ENCODE results near the gene NUP205. TPM values are rescaled to one million over a fixed set of nuclear protein-coding genes. Genes with fewer than 3 reads are reported as not detected.

NUP205 gene
- total and polyA plus RNA-seq, 4 donors, result 39.7 to 51.5 (median 44.8) TPM

DNA sequence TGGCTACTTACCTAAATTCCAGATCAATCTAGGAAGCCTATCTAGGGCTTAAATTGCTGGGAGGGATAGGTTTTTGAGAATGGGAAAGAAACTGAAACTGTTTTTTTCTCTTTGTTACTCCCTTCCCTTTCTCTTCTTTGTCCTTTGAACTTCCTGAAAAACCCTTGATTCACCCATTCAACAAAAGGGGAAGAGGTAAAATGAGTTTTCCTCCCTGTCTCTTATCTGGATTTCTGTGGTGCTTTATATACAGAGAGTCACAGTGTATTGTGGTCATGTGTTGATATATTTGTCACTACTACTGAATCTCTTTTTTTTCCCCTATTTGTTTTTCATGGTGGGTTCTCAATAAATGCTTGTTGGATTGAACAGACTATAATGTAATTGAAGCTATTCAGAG is 19.8 kb upstream of the NUP205 start:
- DNase-seq (ENCODE audit: low read depth in 4 of 6, low spot score in 6 of 6), result peak in 1 of 6 donors; percentile 6
- H3K4me1 ChIP-seq (ENCODE audit: control insufficient read depth, insufficient read depth, low read length), result no peaks in the 10 kb centered on the region
- no peaks in the 10 kb centered on the region for H3K9me3 ChIP-seq (ENCODE audit: control insufficient read depth, insufficient read depth, low read length)
- H3K27ac ChIP-seq (ENCODE audit: low read depth, low read length), result no peak overlapping the region
- H3K27me3 ChIP-seq (ENCODE audit: control insufficient read depth, insufficient read depth, low read length), result no peaks in the 10 kb centered on the region
- no peak overlapping the region for H3K4me3 ChIP-seq (ENCODE audit: low read depth, low read length)
- no peaks in the 10 kb centered on the region for H3K36me3 ChIP-seq (ENCODE audit: control insufficient read depth, insufficient read depth, low read length)

DNA sequence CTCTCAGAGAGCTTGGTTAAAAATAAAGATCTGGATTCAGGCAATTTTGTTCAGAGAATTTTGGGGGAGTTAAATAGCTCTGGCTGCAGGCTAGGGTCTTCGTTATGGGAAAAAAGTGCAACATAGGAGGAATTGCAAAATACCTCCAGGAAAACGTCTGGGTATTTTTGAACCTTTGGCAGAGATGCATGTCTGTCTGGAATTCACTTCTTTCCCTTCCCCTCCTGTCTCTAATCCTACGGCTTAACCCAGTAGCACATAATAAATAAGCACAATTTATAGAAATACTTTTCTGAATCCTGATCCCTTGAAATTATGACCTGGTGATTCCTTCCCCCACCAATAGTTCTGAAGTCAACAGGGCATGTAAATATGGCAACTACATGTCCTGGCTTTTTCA is 19.3 kb upstream of the NUP205 start:
- H3K27ac ChIP-seq (ENCODE audit: low read depth, low read length), result no peak overlapping the region
- H3K36me3 ChIP-seq (ENCODE audit: control insufficient read depth, insufficient read depth, low read length), result no peaks in the 10 kb centered on the region
- no peak overlapping the region for H3K4me3 ChIP-seq (ENCODE audit: low read depth, low read length)
- H3K27me3 ChIP-seq (ENCODE audit: control insufficient read depth, insufficient read depth, low read length), result no peaks in the 10 kb centered on the region
- WGBS (ENCODE audit: insufficient coverage), result 24% methylated on average over 3 of the region's 3 CpGs
- no peak for DNase-seq (ENCODE audit: low read depth in 4 of 6, low spot score in 6 of 6)
- H3K9me3 ChIP-seq (ENCODE audit: control insufficient read depth, insufficient read depth, low read length), result no peaks in the 10 kb centered on the region
- H3K4me1 ChIP-seq (ENCODE audit: control insufficient read depth, insufficient read depth, low read length), result no peaks in the 10 kb centered on the region

DNA sequence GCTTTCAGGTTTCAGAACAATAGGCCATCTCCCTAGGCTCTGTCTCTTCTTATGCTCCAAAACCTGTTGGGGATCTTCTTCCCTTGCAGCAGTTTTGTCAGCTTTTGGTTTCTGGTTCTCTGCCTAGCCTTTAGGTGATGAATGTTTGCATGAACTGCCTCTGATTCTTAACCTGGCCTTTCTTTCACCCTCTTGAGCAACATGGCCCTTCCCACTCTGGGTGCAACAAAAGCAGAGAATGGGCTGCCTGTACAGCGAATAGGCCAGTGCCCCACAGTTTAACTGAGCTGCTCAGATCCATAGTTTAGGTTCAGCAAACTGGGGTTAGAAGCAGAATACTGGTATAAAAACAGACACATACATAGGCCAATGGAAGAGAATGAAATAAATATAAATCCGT is 18.1 kb upstream of the NUP205 start:
- DNase-seq (ENCODE audit: low read depth in 4 of 6, low spot score in 6 of 6), result no peak
- Histone ChIP-seq H3K27me3 (ENCODE audit: control insufficient read depth, insufficient read depth, low read length) (no peaks in the 10 kb centered on the region), H3K9me3 (ENCODE audit: control insufficient read depth, insufficient read depth, low read length) (no peaks in the 10 kb centered on the region), H3K4me3 (ENCODE audit: low read depth, low read length) (no peak overlapping the region), H3K27ac (ENCODE audit: low read depth, low read length) (no peak overlapping the region), H3K36me3 (ENCODE audit: control insufficient read depth, insufficient read depth, low read length) (no peaks in the 10 kb centered on the region), H3K4me1 (ENCODE audit: control insufficient read depth, insufficient read depth, low read length) (no peaks in the 10 kb centered on the region)
- no CpG with 5 or more reads among the region's 2 CpGs for WGBS (ENCODE audit: insufficient coverage)

DNA sequence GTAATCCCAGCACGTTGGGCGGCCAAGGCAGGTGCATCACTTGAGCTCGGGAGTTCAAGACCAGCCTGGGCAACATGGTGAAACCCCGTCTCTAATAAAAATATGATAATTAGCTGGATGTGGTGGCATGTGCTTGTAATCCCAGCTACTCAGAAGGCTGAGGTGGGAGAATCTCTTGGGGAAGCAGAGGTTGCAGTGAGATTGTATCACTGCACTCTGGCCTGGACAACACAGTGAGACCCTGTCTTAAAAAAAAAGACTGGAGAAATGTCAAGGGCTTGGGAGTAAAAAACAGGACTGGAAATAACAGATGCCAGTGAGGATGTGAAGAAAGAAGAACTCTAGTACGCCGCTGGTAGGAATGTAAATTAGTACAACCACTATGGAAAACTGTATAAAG is 16.7 kb upstream of the NUP205 start:
- Histone ChIP-seq H3K4me3 (ENCODE audit: low read depth, low read length) (no peak overlapping the region), H3K36me3 (ENCODE audit: control insufficient read depth, insufficient read depth, low read length) (no peaks in the 10 kb centered on the region), H3K4me1 (ENCODE audit: control insufficient read depth, insufficient read depth, low read length) (no peaks in the 10 kb centered on the region), H3K27me3 (ENCODE audit: control insufficient read depth, insufficient read depth, low read length) (no peaks in the 10 kb centered on the region), H3K27ac (ENCODE audit: low read depth, low read length) (no peak overlapping the region), H3K9me3 (ENCODE audit: control insufficient read depth, insufficient read depth, low read length) (no peaks in the 10 kb centered on the region)
- 100% methylated on average over 6 of the region's 6 CpGs for WGBS (ENCODE audit: insufficient coverage)
- no peak for DNase-seq (ENCODE audit: low read depth in 4 of 6, low spot score in 6 of 6)

DNA sequence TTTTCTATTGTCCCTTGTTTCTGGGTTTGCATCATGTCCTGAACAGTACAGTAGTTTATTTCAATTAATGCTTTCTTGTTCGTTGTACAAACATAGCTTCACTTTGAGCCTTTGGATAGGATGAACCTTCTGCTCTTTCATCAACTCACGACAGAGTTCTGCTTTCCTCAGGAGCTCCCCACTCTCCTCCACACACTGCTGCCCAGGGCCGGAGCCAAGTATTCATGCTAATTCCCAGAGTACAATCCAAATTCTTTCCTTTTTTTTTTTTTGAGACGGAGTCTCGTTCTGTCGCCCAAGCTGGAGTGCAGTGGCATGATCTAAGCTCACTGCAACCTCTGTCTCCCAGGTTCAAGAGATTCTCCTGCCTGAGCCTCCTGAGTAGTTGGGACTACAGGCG is 7.5 kb upstream of the NUP205 start:
- no peaks in the 10 kb centered on the region for H3K36me3 ChIP-seq (ENCODE audit: control insufficient read depth, insufficient read depth, low read length)
- H3K27me3 ChIP-seq (ENCODE audit: control insufficient read depth, insufficient read depth, low read length), result no peaks in the 10 kb centered on the region
- no peaks in the 10 kb centered on the region for H3K9me3 ChIP-seq (ENCODE audit: control insufficient read depth, insufficient read depth, low read length)
- 55% methylated on average over 3 of the region's 7 CpGs for WGBS (ENCODE audit: insufficient coverage)
- no peaks in the 10 kb centered on the region for H3K4me1 ChIP-seq (ENCODE audit: control insufficient read depth, insufficient read depth, low read length)
- no peak overlapping the region for H3K27ac ChIP-seq (ENCODE audit: low read depth, low read length)
- no peak overlapping the region for H3K4me3 ChIP-seq (ENCODE audit: low read depth, low read length)
- no peak for DNase-seq (ENCODE audit: low read depth in 4 of 6, low spot score in 6 of 6)

DNA sequence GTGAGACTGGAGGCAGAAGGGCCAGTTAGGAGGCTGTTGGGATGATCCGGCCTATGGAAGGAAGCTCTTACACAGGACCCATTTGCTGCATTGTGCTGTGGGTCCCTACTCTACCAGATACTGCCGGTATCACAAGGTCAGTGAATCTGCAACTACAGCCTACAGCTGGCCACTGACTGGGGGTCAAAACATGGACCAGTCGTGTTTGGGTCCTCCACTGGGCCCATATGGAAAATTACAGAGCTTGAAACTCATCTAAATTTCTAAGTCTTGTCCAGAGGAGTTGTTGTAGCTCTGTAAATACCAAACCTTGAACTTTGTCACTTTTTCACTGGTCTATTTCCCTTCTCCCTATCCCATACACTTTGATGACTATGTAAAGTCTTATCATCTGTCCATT is 5.6 kb upstream of the NUP205 start:
- 100% methylated on average over 1 of the region's 3 CpGs for WGBS (ENCODE audit: insufficient coverage)
- Histone ChIP-seq H3K27me3 (ENCODE audit: control insufficient read depth, insufficient read depth, low read length) (no peaks in the 10 kb centered on the region), H3K9me3 (ENCODE audit: control insufficient read depth, insufficient read depth, low read length) (no peaks in the 10 kb centered on the region), H3K36me3 (ENCODE audit: control insufficient read depth, insufficient read depth, low read length) (no peaks in the 10 kb centered on the region), H3K27ac (ENCODE audit: low read depth, low read length) (no peak overlapping the region), H3K4me3 (ENCODE audit: low read depth, low read length) (no peak overlapping the region), H3K4me1 (ENCODE audit: control insufficient read depth, insufficient read depth, low read length) (no peaks in the 10 kb centered on the region)
- DNase-seq (ENCODE audit: low read depth in 4 of 6, low spot score in 6 of 6), result no peak

DNA sequence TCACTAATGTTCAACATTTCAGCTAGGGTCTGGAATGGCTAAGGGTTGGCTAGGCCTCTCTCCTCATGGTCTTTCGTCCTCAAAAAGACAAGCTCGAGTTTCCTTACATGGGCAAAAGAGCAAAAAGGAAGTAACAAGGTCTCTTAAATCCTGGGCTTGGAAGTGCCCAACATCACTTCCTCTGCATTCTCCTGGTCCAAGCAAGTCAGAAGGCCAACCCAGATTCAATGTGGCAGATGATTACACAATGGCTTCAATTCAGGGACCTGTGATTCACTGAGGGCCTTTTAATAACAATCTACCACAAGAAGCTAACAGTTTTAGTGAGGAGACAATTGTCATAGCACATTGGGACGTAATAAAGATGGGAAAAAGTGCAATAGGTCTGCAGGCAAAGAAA is 4.4 kb upstream of the NUP205 start:
- Histone ChIP-seq H3K4me3 (ENCODE audit: low read depth, low read length) (no peak overlapping the region), H3K27ac (ENCODE audit: low read depth, low read length) (no peak overlapping the region), H3K9me3 (ENCODE audit: control insufficient read depth, insufficient read depth, low read length) (no peaks in the 10 kb centered on the region), H3K27me3 (ENCODE audit: control insufficient read depth, insufficient read depth, low read length) (no peaks in the 10 kb centered on the region), H3K4me1 (ENCODE audit: control insufficient read depth, insufficient read depth, low read length) (peaks cover 3% of the 10 kb centered on the region), H3K36me3 (ENCODE audit: control insufficient read depth, insufficient read depth, low read length) (no peaks in the 10 kb centered on the region)
- DNase-seq (ENCODE audit: low read depth in 4 of 6, low spot score in 6 of 6), result no peak
- 81% methylated on average over 3 of the region's 3 CpGs for WGBS (ENCODE audit: insufficient coverage)

DNA sequence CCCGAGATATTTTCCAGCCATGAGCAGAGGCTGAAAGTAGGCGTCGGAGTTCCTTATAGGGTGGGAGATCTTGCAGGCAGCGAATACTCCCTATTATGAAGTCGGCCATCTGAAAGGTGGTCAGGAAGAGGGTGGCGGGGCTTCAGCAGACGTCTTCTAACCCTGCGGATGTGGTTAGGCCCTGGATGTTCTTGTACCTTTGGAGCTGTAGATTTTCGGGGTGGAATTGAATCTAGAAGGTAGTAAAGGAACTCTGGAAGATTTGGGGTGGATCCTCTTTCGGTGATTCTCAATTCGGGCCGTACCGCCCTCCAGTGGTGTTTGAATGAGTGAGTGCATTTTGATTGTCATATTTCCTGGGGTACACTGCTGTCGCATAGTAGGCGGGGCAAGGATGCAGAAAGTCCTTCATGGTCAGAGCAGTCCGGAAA is 635 bp downstream of the NUP205 start:
- peaks cover 3% of the 10 kb centered on the region for H3K36me3 ChIP-seq (ENCODE audit: control insufficient read depth, insufficient read depth, low read length)
- peaks cover 9% of the 10 kb centered on the region for H3K4me1 ChIP-seq (ENCODE audit: control insufficient read depth, insufficient read depth, low read length)
- H3K4me3 ChIP-seq (ENCODE audit: low read depth, low read length), result peak overlapping the region; percentile 88
- H3K9me3 ChIP-seq (ENCODE audit: control insufficient read depth, insufficient read depth, low read length), result no peaks in the 10 kb centered on the region
- H3K27me3 ChIP-seq (ENCODE audit: control insufficient read depth, insufficient read depth, low read length), result no peaks in the 10 kb centered on the region
- peak overlapping the region; percentile 98 for H3K27ac ChIP-seq (ENCODE audit: low read depth, low read length)
- WGBS (ENCODE audit: insufficient coverage), result 0% methylated on average over 16 of the region's 16 CpGs
- DNase-seq (ENCODE audit: low read depth in 4 of 6, low spot score in 6 of 6), result peak; percentile 39 to 90 (median 52)

DNA sequence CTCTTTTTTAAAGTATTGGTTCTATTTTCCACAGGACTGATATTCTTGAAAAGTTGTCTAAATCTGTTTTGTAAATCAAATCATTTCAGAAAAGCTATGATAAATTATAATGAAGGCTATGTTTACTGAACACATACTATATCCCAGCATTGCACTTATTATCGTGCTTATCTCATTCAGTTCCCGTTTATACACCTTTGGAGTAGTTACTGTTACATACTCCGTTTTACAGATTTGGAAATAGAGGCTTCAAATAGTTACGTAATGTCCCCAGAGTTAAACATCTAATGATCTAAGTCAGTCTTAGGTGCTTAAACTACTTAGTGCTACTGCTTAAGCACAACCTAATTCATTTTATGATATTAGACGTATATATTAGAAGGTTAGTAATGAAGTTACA is 1.2 kb downstream of the NUP205 start:
- Histone ChIP-seq H3K9me3 (ENCODE audit: control insufficient read depth, insufficient read depth, low read length) (no peaks in the 10 kb centered on the region), H3K4me3 (ENCODE audit: low read depth, low read length) (peak overlapping the region; percentile 88), H3K27ac (ENCODE audit: low read depth, low read length) (peak overlapping the region; percentile 98), H3K4me1 (ENCODE audit: control insufficient read depth, insufficient read depth, low read length) (peaks cover 9% of the 10 kb centered on the region), H3K27me3 (ENCODE audit: control insufficient read depth, insufficient read depth, low read length) (no peaks in the 10 kb centered on the region), H3K36me3 (ENCODE audit: control insufficient read depth, insufficient read depth, low read length) (peaks cover 3% of the 10 kb centered on the region)
- WGBS (ENCODE audit: insufficient coverage), result no CpG with 5 or more reads among the region's 5 CpGs
- no peak for DNase-seq (ENCODE audit: low read depth in 4 of 6, low spot score in 6 of 6)

DNA sequence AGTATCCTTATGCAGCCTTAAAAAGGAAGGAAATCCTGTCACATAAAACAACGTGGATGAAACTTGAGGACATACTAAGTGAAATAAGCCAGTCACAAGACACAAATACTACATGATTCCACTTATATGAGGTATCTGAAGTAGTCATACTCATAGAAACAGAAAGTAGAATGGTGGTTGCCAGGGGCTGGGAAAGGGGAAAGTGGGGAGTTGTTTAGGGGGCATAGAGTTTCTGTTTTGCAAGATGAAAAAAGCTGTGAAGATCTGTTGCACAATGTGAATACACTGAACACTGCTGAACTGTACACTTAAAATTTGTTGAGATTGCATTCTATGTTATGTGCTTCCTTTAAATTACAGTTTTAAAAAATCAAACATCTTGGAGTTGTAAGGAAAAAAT is 2.9 kb downstream of the NUP205 start:
- no CpG with 5 or more reads among the region's 1 CpG for WGBS (ENCODE audit: insufficient coverage)
- no peak for DNase-seq (ENCODE audit: low read depth in 4 of 6, low spot score in 6 of 6)
- no peaks in the 10 kb centered on the region for H3K9me3 ChIP-seq (ENCODE audit: control insufficient read depth, insufficient read depth, low read length)
- H3K27me3 ChIP-seq (ENCODE audit: control insufficient read depth, insufficient read depth, low read length), result no peaks in the 10 kb centered on the region
- peaks cover 3% of the 10 kb centered on the region for H3K36me3 ChIP-seq (ENCODE audit: control insufficient read depth, insufficient read depth, low read length)
- no peak overlapping the region for H3K27ac ChIP-seq (ENCODE audit: low read depth, low read length)
- peaks cover 9% of the 10 kb centered on the region for H3K4me1 ChIP-seq (ENCODE audit: control insufficient read depth, insufficient read depth, low read length)
- no peak overlapping the region for H3K4me3 ChIP-seq (ENCODE audit: low read depth, low read length)
